Astrocyte (in vitro differentiated cells and primary cell): Measurements from ENCODE around the gene OBP2B. TPM values are rescaled to one million over a fixed set of nuclear protein-coding genes. Genes with fewer than 3 reads are reported as not detected.
"Not testable (repeated sequence)": the region's sequence is repeated elsewhere in the genome, so short reads cannot be mapped to it uniquely, and the experiment has no call there.

Source experiments
- DNase-seq: peaks from one replicate; pipeline ENCODE4 v3.0.0-alpha.2; 2010; ENCODE audit warnings: low read depth
- FAIRE-seq: peaks from 2 replicates; lab custom pipeline; 2011; peaks lifted over from hg19 to GRCh38; lab: Jason Lieb, UNC
- H2AFZ ChIP-seq: 2 replicates; pipeline ENCODE4 v1.6.0; 2012; ENCODE audit warnings: low read depth, low read length, inconsistent platforms
- H3K27ac ChIP-seq: 2 replicates; pipeline ENCODE4 v1.5.1; 2011; ENCODE audit warnings: low read depth, low read length, inconsistent platforms
- H3K27me3 ChIP-seq: 2 replicates; pipeline ENCODE4 v1.6.0; 2011; ENCODE audit warnings: low read length, inconsistent platforms; ENCODE audit not compliant: insufficient read depth
- H3K36me3 ChIP-seq: 2 replicates; pipeline ENCODE4 v1.5.1; 2011; ENCODE audit warnings: low read length, inconsistent platforms; ENCODE audit not compliant: insufficient read depth
- H3K4me1 ChIP-seq: 2 replicates; pipeline ENCODE4 v1.5.1; 2011; ENCODE audit warnings: low read length, inconsistent platforms; ENCODE audit not compliant: insufficient read depth
- H3K4me2 ChIP-seq: 2 replicates; pipeline ENCODE4 v1.6.0; 2012; ENCODE audit warnings: low read length, inconsistent platforms
- H3K4me3 ChIP-seq: 2 replicates; pipeline ENCODE4 v1.5.1; 2011; ENCODE audit warnings: low read depth, mild to moderate bottlenecking, low read length, inconsistent platforms; ENCODE audit not compliant: insufficient read depth
- H3K79me2 ChIP-seq: 2 replicates; pipeline ENCODE4 v1.6.0; 2012; ENCODE audit warnings: mild to moderate bottlenecking, low read length, inconsistent platforms; ENCODE audit not compliant: insufficient read depth
- H3K9ac ChIP-seq: 2 replicates; pipeline ENCODE4 v1.6.0; 2012; ENCODE audit warnings: mild to moderate bottlenecking, low read length, inconsistent platforms
- H3K9me3 ChIP-seq: 2 replicates; pipeline ENCODE4 v1.5.1; 2012; ENCODE audit warnings: low read depth, mild to moderate bottlenecking, low read length, inconsistent platforms; ENCODE audit not compliant: insufficient read depth
- H4K20me1 ChIP-seq: 2 replicates; pipeline ENCODE4 v1.6.0; 2012; ENCODE audit warnings: low read length, inconsistent platforms; ENCODE audit not compliant: insufficient read depth
- H3K27ac Mint-ChIP-seq: one replicate; pipeline ENCODE4 v1.8.0; 2021; ENCODE audit warnings: mild to moderate bottlenecking, mixed read lengths; ENCODE audit not compliant: unreplicated experiment
- H3K27me3 Mint-ChIP-seq: one replicate; pipeline ENCODE4 v1.8.0; 2021; ENCODE audit warnings: low read depth, mixed read lengths; ENCODE audit not compliant: unreplicated experiment
- H3K36me3 Mint-ChIP-seq: one replicate; pipeline ENCODE4 v1.8.0; 2021; ENCODE audit warnings: low read depth, mixed read lengths; ENCODE audit not compliant: unreplicated experiment
- H3K4me1 Mint-ChIP-seq: one replicate; pipeline ENCODE4 v1.8.0; 2021; ENCODE audit warnings: low read depth, mixed read lengths; ENCODE audit not compliant: unreplicated experiment
- H3K4me3 Mint-ChIP-seq: one replicate; pipeline ENCODE4 v1.8.0; 2021; ENCODE audit warnings: mild to moderate bottlenecking, moderate library complexity, mixed read lengths; ENCODE audit not compliant: unreplicated experiment
- H3K9me3 Mint-ChIP-seq: one replicate; pipeline ENCODE4 v1.8.0; 2021; ENCODE audit warnings: mild to moderate bottlenecking, mixed read lengths; ENCODE audit not compliant: unreplicated experiment
- EZH2 ChIP-seq: IDR thresholded peaks from 2 replicates; pipeline ENCODE4 v1.6.1; 2012; ENCODE audit warnings: mild to moderate bottlenecking, low read length, inconsistent platforms; ENCODE audit not compliant: insufficient read depth
- total RNA-seq: library from RNA; stranded (reverse); gene quantifications from 2 replicates; pipeline ENCODE4 v1.2.1, GENCODE V29; 2021
- TF ChIP-seq, protein P1 (sequence below): IDR thresholded peaks from 2 replicates; pipeline ENCODE4 v1.5.1; 2011; ENCODE audit warnings: low read depth, mild to moderate bottlenecking, inconsistent platforms, low read length, moderate library complexity; ENCODE audit not compliant: insufficient read depth

Gene OBP2B
- total RNA-seq, 1 donor from 2014 or later: not detected

DNA sequence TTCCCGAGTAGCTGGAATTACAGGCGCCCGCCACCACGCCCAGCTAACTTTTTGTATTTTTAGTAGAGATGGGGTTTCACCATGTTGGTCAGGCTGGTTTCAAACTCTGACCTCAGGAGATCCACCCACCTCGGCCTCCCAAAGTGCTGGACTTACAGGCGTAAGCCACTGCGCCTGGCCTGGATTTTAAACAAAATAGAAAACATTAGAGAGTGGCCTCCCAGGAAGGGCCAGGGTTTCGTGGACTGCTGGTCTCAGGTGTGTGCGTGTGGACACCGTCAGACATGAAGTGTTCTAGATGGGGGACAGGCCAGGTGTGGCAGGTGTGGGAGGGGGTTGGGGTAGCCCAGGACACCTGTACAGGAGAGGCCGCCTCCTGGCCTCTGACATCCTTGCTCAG lies 38.3 kb downstream of the OBP2B start:
- H3K4me1 Mint-ChIP-seq: peaks cover 6% of the 10 kb centered on the region
- peaks cover 23% of the 10 kb centered on the region for H3K27me3 ChIP-seq
- no peaks in the 10 kb centered on the region for H3K79me2 ChIP-seq
- H3K9me3 ChIP-seq: no peaks in the 10 kb centered on the region
- H3K4me2 ChIP-seq: no peak overlapping the region
- H3K4me3 Mint-ChIP-seq: no peak overlapping the region
- no peak overlapping the region for H2AFZ ChIP-seq
- no peak overlapping the region for H3K9ac ChIP-seq
- no peak overlapping the region for H3K4me3 ChIP-seq
- no peak overlapping the region for H3K27ac ChIP-seq
- TF ChIP-seq EZH2: no peak
- TF ChIP-seq, protein P1, sequence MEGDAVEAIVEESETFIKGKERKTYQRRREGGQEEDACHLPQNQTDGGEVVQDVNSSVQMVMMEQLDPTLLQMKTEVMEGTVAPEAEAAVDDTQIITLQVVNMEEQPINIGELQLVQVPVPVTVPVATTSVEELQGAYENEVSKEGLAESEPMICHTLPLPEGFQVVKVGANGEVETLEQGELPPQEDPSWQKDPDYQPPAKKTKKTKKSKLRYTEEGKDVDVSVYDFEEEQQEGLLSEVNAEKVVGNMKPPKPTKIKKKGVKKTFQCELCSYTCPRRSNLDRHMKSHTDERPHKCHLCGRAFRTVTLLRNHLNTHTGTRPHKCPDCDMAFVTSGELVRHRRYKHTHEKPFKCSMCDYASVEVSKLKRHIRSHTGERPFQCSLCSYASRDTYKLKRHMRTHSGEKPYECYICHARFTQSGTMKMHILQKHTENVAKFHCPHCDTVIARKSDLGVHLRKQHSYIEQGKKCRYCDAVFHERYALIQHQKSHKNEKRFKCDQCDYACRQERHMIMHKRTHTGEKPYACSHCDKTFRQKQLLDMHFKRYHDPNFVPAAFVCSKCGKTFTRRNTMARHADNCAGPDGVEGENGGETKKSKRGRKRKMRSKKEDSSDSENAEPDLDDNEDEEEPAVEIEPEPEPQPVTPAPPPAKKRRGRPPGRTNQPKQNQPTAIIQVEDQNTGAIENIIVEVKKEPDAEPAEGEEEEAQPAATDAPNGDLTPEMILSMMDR: no peak
- peaks cover 28% of the 10 kb centered on the region for H3K27me3 Mint-ChIP-seq
- H3K27ac Mint-ChIP-seq: no peak overlapping the region
- H3K36me3 Mint-ChIP-seq: no peaks in the 10 kb centered on the region
- no peaks in the 10 kb centered on the region for H3K36me3 ChIP-seq
- DNase-seq: no peak
- FAIRE-seq: no peak
- H3K9me3 Mint-ChIP-seq: no peaks in the 10 kb centered on the region
- no peaks in the 10 kb centered on the region for H4K20me1 ChIP-seq
- no peaks in the 10 kb centered on the region for H3K4me1 ChIP-seq

DNA sequence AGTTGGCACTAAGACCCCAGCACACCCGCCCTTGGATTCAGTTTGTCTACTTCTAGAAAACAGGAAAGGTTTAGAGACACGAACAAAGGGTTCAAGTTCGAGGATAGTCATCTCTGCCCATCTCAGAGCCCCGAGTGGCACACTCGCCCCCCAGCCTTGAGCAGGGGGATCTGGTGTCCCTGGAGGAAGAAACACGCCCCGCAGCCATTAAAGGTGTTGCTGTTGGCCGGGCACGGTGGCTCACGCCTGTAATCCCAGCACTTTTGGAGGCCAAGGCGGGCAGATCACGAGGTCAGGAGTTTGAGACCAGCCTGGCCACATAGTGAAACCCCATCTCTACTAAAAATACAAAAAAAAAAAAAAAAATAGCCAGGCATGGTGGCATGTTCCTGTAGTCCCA lies 39.4 kb downstream of the OBP2B start:
- H3K27me3 ChIP-seq: peaks cover 15% of the 10 kb centered on the region
- H3K9me3 Mint-ChIP-seq, H3K27ac Mint-ChIP-seq, H3K4me1 ChIP-seq, H3K9me3 ChIP-seq, H3K27ac ChIP-seq, H3K79me2 ChIP-seq, H3K4me2 ChIP-seq, H4K20me1 ChIP-seq, DNase-seq, H3K4me3 Mint-ChIP-seq, H3K36me3 Mint-ChIP-seq, H2AFZ ChIP-seq, H3K4me3 ChIP-seq, FAIRE-seq, H3K9ac ChIP-seq, H3K36me3 ChIP-seq: not testable (repeated sequence)
- H3K27me3 Mint-ChIP-seq: peaks cover 22% of the 10 kb centered on the region
- H3K4me1 Mint-ChIP-seq: peaks cover 13% of the 10 kb centered on the region

DNA sequence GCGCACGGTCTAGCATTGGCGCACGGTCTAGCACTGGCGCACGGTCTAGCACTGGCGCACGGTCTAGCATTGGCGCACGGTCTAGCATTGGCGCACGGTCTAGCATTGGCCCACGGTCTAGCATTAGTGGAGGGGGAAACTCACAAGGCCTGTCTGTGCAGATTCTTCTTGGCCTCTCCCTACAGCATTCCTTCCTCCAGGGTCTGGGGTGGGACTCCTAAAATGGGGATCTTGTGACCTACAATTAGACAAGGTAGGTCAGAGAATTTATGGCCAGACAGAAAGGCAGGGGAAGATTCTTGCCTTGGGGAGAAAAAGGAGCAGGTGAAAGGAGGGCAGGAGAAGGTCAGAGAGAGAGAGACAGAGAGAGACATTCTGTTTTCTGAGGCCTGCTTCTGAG lies 39.9 kb downstream of the OBP2B start:
- Histone ChIP-seq H3K27ac (no peak overlapping the region), H3K4me1 (no peaks in the 10 kb centered on the region), H3K9me3 (no peaks in the 10 kb centered on the region), H3K79me2 (no peaks in the 10 kb centered on the region), H3K9ac (no peak overlapping the region), H3K4me3 (no peak overlapping the region), H3K4me2 (no peak overlapping the region), H3K27me3 (peaks cover 10% of the 10 kb centered on the region), H2AFZ (no peak overlapping the region), H3K36me3 (no peaks in the 10 kb centered on the region), H4K20me1 (no peaks in the 10 kb centered on the region)
- no peak for TF ChIP-seq EZH2
- TF ChIP-seq, protein P1: no peak
- no peak for FAIRE-seq
- no peak overlapping the region for H3K4me3 Mint-ChIP-seq
- no peaks in the 10 kb centered on the region for H3K36me3 Mint-ChIP-seq
- H3K27me3 Mint-ChIP-seq: peaks cover 16% of the 10 kb centered on the region
- no peaks in the 10 kb centered on the region for H3K9me3 Mint-ChIP-seq
- no peak for DNase-seq
- peaks cover 13% of the 10 kb centered on the region for H3K4me1 Mint-ChIP-seq
- no peak overlapping the region for H3K27ac Mint-ChIP-seq
